Ammon's horn (tissue), 1 donor: ENCODE data around the gene SPTBN1.
"Not testable (repeated sequence)": the region's sequence is repeated elsewhere in the genome, so short reads cannot be mapped to it uniquely, and the experiment has no call there.

Source experiments
- DNase-seq: peaks from one replicate; pipeline ENCODE4 v3.0.0-alpha.2; 2016; ENCODE audit warnings: low spot score

Gene SPTBN1

GRCh38 chr2:54672590-54673456, 216.7 kb downstream of the SPTBN1 start:
- DNase-seq = peak; percentile 55

GRCh38 chr2:54673501-54673998, 217.4 kb downstream of the SPTBN1 start:
- DNase-seq = no peak

- DNase-seq = no peak
Observed at GRCh38 chr2:54675281-54675680, 219.2 kb downstream of the SPTBN1 start.

- no peak for DNase-seq
Observed at GRCh38 chr2:54675738-54676137, 219.6 kb downstream of the SPTBN1 start.

GRCh38 chr2:54676656-54677055, 220.5 kb downstream of the SPTBN1 start:
- DNase-seq = no peak

- no peak for DNase-seq
Observed at GRCh38 chr2:54677476-54678265, 221.5 kb downstream of the SPTBN1 start.

GRCh38 chr2:54678719-54679118, 222.6 kb downstream of the SPTBN1 start:
- no peak for DNase-seq

GRCh38 chr2:54680397-54681041, 224.4 kb downstream of the SPTBN1 start:
- DNase-seq = no peak

- DNase-seq = no peak
Observed at GRCh38 chr2:54681416-54681815, 225.3 kb downstream of the SPTBN1 start.

GRCh38 chr2:54683596-54683995, 227.5 kb downstream of the SPTBN1 start:
- no peak for DNase-seq

GRCh38 chr2:54685263-54685775, 229.2 kb downstream of the SPTBN1 start:
- DNase-seq = no peak

- DNase-seq = no peak
Observed at GRCh38 chr2:54687595-54688152, 231.5 kb downstream of the SPTBN1 start.

GRCh38 chr2:54691445-54692135, 235.5 kb downstream of the SPTBN1 start:
- DNase-seq = no peak

GRCh38 chr2:54692556-54692955, 236.4 kb downstream of the SPTBN1 start:
- DNase-seq = no peak

- no peak for DNase-seq
Observed at GRCh38 chr2:54695378-54695777, 239.3 kb downstream of the SPTBN1 start.

- DNase-seq = no peak
Observed at GRCh38 chr2:54697934-54698333, 241.8 kb downstream of the SPTBN1 start.

GRCh38 chr2:54698926-54699325, 242.8 kb downstream of the SPTBN1 start:
- not testable (repeated sequence) for DNase-seq

GRCh38 chr2:54699665-54700064, 243.5 kb downstream of the SPTBN1 start:
- DNase-seq = no peak

- no peak for DNase-seq
Observed at GRCh38 chr2:54701029-54701428, 244.9 kb downstream of the SPTBN1 start.

- DNase-seq = no peak
Observed at GRCh38 chr2:54704238-54704637, 248.1 kb downstream of the SPTBN1 start.
